PC-3 (cell line): ENCODE results near the gene IGFBP2. TPM values are rescaled to one million over a fixed set of nuclear protein-coding genes. Genes with fewer than 3 reads are reported as not detected.

Source experiments
- ATAC-seq: fragments of 200-7000 bp; cut with Tn5 transposase; 2 replicates; pipeline ENCODE4 v1.9.1; 2020; ENCODE audit warnings: mild to moderate bottlenecking, moderate library complexity
- BruUV-seq: library from RNA; stranded (reverse); fragments of 400-500 nt; replicated peaks from 2 replicates; lab custom pipeline; 2021; lab: Mats Ljungman, UMichigan
- CTCF ChIA-PET: fragments of 300-600 bp; sonication (Branson Sonifier 250); formaldehyde crosslinking; loops from one replicate; lab custom pipeline; 2022; ENCODE audit warnings: antibody characterized with exemption; lab: Charles Lee
- POLR2A ChIA-PET: fragments of 300-600 bp; sonication (Branson Sonifier 250); formaldehyde crosslinking; loops from one replicate; lab custom pipeline; 2022; ENCODE audit warnings: antibody characterized with exemption; ENCODE audit not compliant: unreplicated experiment; lab: Charles Lee
- DNase-seq: peaks from one replicate; pipeline ENCODE4 v3.0.0-alpha.2; 2015
- H2AFZ ChIP-seq: fragments of 300-600 bp; sonication (generic); 2 replicates; pipeline ENCODE4 v1.6.0; 2016; ENCODE audit warnings: antibody characterized with exemption, low read length
- H3F3A ChIP-seq: fragments of 300-600 bp; sonication (generic); one replicate; pipeline ENCODE4 v1.6.0; 2017; ENCODE audit warnings: antibody characterized with exemption, low read length, control low read depth, mild to moderate bottlenecking; ENCODE audit not compliant: unreplicated experiment
- H3K27ac ChIP-seq: fragments of 300-600 bp; sonication (generic); 2 replicates; pipeline ENCODE4 v1.5.1; 2016; ENCODE audit warnings: mild to moderate bottlenecking, low read length
- H3K27me3 ChIP-seq: fragments of 300-600 bp; sonication (generic); 2 replicates; pipeline ENCODE4 v1.6.1; 2016; ENCODE audit warnings: low read length, mixed read lengths
- H3K36me3 ChIP-seq: fragments of 300-600 bp; sonication (generic); 2 replicates; pipeline ENCODE4 v1.6.1; 2016; ENCODE audit warnings: low read depth, mixed run types, low read length, mixed read lengths
- H3K4me1 ChIP-seq: fragments of 300-600 bp; sonication (generic); 2 replicates; pipeline ENCODE4 v1.5.1; 2016; ENCODE audit warnings: low read length; ENCODE audit not compliant: insufficient read depth
- H3K4me2 ChIP-seq: fragments of 300-600 bp; sonication (generic); 2 replicates; pipeline ENCODE4 v1.6.0; 2016; ENCODE audit warnings: low read length
- H3K4me3 ChIP-seq: fragments of 300-600 bp; sonication (generic); 2 replicates; pipeline ENCODE4 v1.5.1; 2016; ENCODE audit warnings: mild to moderate bottlenecking, low read length, mixed read lengths
- H3K79me2 ChIP-seq: fragments of 300-600 bp; sonication (generic); 2 replicates; pipeline ENCODE4 v1.6.1; 2017; ENCODE audit warnings: low read length, mixed read lengths
- H3K9ac ChIP-seq: fragments of 300-600 bp; sonication (generic); 2 replicates; pipeline ENCODE4 v1.6.0; 2016; ENCODE audit warnings: mild to moderate bottlenecking, low read length
- H3K9me2 ChIP-seq: fragments of 300-600 bp; sonication (generic); replicated peaks from 2 replicates; pipeline ENCODE4 v1.6.1; 2016; ENCODE audit warnings: mixed run types, low read length, mixed read lengths
- H3K9me3 ChIP-seq: fragments of 300-600 bp; sonication (generic); 2 replicates; pipeline ENCODE4 v1.6.1; 2016; ENCODE audit warnings: low read length, mixed read lengths
- H4K20me1 ChIP-seq: fragments of 300-600 bp; sonication (generic); 2 replicates; pipeline ENCODE4 v1.6.1; 2016; ENCODE audit warnings: low read length, mixed read lengths
- EZH2 ChIP-seq: fragments of 300-600 bp; sonication (generic); IDR thresholded peaks from one replicate; pipeline ENCODE4 v1.6.1; 2017; ENCODE audit warnings: antibody characterized with exemption, mild to moderate bottlenecking, low read length; ENCODE audit not compliant: unreplicated experiment
- EZH2phosphoT487 ChIP-seq: fragments of 300-600 bp; sonication (generic); IDR thresholded peaks from 2 replicates; pipeline ENCODE4 v1.6.1; 2018; ENCODE audit warnings: mild to moderate bottlenecking, antibody characterized with exemption, low read length, borderline replicate concordance
- intact Hi-C: fragments of 100-400 bp; cut with micrococcal nuclease; formaldehyde crosslinking; loops from 2 replicates; pipeline ENCODE4 v1.9.0; 2023
- total RNA-seq: library from RNA; depleted of rRNA; stranded (reverse); fragments of >200 nt; gene quantifications from 2 replicates; pipeline ENCODE4 v1.2.3, GENCODE V29; 2014
- TF ChIP-seq, protein P1 (sequence below): fragments of 300-600 bp; sonication (generic); conservative IDR thresholded peaks from 2 replicates; pipeline ENCODE4 v1.5.1; 2017; ENCODE audit warnings: antibody characterized with exemption, low read depth, mild to moderate bottlenecking, low read length

Gene IGFBP2
- total RNA-seq, 1 experiment from 2014 or later: 174 TPM

DNA sequence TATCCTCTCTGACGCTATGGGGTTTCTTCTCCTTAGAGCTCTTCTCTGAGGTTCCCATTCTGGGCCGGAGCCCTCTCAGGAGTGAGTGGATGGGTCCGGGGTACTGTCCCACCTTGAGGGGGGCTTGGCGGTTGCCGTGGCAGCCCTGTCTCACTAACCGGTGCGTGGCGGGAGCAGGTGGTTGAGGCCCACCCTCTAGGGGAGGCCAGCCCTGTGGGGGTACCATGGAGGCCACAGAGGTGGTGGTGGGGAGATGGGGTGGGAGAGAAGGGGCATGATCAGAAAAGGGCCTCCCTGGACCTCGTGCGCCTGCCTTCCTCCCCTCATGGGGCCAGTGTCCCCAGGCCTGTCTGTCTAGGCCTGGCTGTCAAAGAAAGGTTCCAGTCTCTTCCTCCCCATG lies 39.8 kb downstream of the IGFBP2 start:
- H3K9ac ChIP-seq: no peak overlapping the region
- no peaks in the 10 kb centered on the region for H3K9me2 ChIP-seq
- ChIA-PET CTCF (no interaction called here), POLR2A (no interaction called here)
- H3K4me3 ChIP-seq: no peak overlapping the region
- H3K27me3 ChIP-seq: no peaks in the 10 kb centered on the region
- no peak overlapping the region for H2AFZ ChIP-seq
- ATAC-seq: no peak
- no TSS peak for BruUV-seq
- H3K4me1 ChIP-seq: no peaks in the 10 kb centered on the region
- DNase-seq: no peak
- TF ChIP-seq EZH2 (no peak), EZH2phosphoT487 (no peak)
- TF ChIP-seq, protein P1, sequence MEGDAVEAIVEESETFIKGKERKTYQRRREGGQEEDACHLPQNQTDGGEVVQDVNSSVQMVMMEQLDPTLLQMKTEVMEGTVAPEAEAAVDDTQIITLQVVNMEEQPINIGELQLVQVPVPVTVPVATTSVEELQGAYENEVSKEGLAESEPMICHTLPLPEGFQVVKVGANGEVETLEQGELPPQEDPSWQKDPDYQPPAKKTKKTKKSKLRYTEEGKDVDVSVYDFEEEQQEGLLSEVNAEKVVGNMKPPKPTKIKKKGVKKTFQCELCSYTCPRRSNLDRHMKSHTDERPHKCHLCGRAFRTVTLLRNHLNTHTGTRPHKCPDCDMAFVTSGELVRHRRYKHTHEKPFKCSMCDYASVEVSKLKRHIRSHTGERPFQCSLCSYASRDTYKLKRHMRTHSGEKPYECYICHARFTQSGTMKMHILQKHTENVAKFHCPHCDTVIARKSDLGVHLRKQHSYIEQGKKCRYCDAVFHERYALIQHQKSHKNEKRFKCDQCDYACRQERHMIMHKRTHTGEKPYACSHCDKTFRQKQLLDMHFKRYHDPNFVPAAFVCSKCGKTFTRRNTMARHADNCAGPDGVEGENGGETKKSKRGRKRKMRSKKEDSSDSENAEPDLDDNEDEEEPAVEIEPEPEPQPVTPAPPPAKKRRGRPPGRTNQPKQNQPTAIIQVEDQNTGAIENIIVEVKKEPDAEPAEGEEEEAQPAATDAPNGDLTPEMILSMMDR: no peak
- H4K20me1 ChIP-seq: no peaks in the 10 kb centered on the region
- no peaks in the 10 kb centered on the region for H3F3A ChIP-seq
- intact Hi-C loops: no loop called here
- H3K79me2 ChIP-seq: no peaks in the 10 kb centered on the region
- H3K9me3 ChIP-seq: no peaks in the 10 kb centered on the region
- H3K36me3 ChIP-seq: no peaks in the 10 kb centered on the region
- H3K27ac ChIP-seq: no peak overlapping the region
- no peak overlapping the region for H3K4me2 ChIP-seq

DNA sequence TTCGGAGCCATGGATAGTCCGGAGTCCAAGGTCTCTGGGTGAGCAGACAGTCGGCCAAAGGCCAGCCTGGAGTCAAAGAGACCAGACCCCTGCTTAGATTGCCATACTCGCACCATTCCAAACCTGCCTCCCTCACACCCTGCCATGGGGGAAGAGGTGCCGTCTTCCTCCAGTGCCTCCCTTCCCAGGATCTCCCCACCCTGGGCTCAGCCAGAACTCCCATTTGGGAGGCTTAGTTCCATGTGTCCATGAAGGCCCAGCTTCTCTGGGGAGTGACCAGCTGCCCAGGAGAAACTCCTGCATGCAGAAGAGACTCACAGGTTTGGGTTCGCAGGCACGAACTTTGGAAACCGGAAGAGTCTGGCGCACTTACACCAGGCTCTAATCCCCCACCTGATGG lies 40.4 kb downstream of the IGFBP2 start:
- Histone ChIP-seq H3K9me3 (no peaks in the 10 kb centered on the region), H3K9me2 (no peaks in the 10 kb centered on the region), H3K27ac (no peak overlapping the region), H3K4me3 (no peak overlapping the region), H4K20me1 (no peaks in the 10 kb centered on the region), H3K36me3 (no peaks in the 10 kb centered on the region), H3F3A (no peaks in the 10 kb centered on the region), H3K27me3 (no peaks in the 10 kb centered on the region), H3K9ac (no peak overlapping the region), H3K79me2 (no peaks in the 10 kb centered on the region), H3K4me2 (no peak overlapping the region), H2AFZ (no peak overlapping the region), H3K4me1 (no peaks in the 10 kb centered on the region)
- BruUV-seq: no TSS peak
- POLR2A ChIA-PET: no interaction called here
- no peak for ATAC-seq
- no peak for DNase-seq
- intact Hi-C loops: no loop called here
- TF ChIP-seq EZH2: no peak
- TF ChIP-seq, protein P1: no peak
- CTCF ChIA-PET: no interaction called here

DNA sequence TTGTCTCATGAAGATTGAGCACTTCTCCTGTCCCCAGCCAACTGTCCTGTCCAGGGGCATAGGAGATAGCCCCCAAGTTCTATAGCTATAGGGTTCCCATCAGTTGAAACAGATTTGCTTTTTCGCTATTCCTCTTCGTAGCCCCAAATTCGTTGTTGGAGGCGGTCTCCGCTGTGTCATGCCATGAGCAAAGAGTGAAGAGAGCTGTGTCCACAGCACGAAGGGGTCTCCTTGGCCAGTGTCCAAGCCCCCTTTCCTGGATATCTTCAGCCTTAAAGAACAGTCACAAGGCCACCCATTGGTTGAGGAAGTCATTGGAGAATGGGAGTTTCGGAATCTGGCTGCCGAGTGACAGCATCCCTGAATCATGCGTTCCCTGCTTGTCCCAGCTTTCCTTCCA lies 41.2 kb downstream of the IGFBP2 start:
- intact Hi-C loops: no loop called here
- POLR2A ChIA-PET: no interaction called here
- no TSS peak for BruUV-seq

More for the DNA sequence above, 41.2 kb downstream of the IGFBP2 start:
- Histone ChIP-seq H3K4me2 (no peak overlapping the region), H3K9me3 (no peaks in the 10 kb centered on the region), H3K27me3 (no peaks in the 10 kb centered on the region), H2AFZ (no peak overlapping the region), H4K20me1 (no peaks in the 10 kb centered on the region), H3K4me1 (no peaks in the 10 kb centered on the region), H3K79me2 (no peaks in the 10 kb centered on the region), H3K4me3 (no peak overlapping the region), H3K9me2 (no peaks in the 10 kb centered on the region), H3K36me3 (no peaks in the 10 kb centered on the region), H3F3A (no peaks in the 10 kb centered on the region), H3K9ac (no peak overlapping the region), H3K27ac (no peak overlapping the region)
- CTCF ChIA-PET: no interaction called here
- ATAC-seq: no peak
- DNase-seq: no peak
- TF ChIP-seq, protein P1: no peak
- TF ChIP-seq EZH2: no peak
- TF ChIP-seq EZH2phosphoT487: no peak
